ENCODE results near the gene CERS6.

DNA sequence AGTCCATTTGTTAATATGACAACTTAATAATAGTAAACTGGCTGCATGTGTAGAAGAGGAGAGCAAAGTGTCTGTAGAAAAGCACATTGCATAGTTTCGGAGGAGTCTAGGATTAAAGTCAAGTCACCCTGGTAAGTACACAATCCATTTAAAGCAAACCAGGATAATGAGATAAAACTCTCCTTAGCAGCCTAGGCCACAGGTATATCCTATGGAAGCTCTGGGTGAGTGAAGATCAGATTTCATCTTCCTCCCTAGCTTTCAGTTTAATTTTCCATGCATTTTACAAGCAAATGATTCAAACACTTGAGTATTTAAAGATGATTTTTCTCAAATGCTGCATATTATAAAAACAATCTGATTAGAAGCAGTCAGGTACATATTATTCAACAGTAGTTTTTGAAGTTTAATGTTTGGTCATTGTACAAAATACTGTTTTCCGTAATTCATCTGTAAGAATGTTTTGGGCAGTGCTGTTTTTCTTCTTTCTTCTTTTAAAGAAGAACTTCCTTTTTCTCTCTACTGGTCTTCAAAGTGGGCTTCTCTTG, 10.2 kb downstream of the CERS6 start:
- TF ChIP-seq, protein P1, sequence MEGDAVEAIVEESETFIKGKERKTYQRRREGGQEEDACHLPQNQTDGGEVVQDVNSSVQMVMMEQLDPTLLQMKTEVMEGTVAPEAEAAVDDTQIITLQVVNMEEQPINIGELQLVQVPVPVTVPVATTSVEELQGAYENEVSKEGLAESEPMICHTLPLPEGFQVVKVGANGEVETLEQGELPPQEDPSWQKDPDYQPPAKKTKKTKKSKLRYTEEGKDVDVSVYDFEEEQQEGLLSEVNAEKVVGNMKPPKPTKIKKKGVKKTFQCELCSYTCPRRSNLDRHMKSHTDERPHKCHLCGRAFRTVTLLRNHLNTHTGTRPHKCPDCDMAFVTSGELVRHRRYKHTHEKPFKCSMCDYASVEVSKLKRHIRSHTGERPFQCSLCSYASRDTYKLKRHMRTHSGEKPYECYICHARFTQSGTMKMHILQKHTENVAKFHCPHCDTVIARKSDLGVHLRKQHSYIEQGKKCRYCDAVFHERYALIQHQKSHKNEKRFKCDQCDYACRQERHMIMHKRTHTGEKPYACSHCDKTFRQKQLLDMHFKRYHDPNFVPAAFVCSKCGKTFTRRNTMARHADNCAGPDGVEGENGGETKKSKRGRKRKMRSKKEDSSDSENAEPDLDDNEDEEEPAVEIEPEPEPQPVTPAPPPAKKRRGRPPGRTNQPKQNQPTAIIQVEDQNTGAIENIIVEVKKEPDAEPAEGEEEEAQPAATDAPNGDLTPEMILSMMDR (IDR thresholded peaks at IDR 0.05), result no peak
- no peak for TF ChIP-seq POLR2A (IDR thresholded peaks at IDR 0.05)

Measured in thyroid gland (tissue), 4 donors.